ENCODE measurements around the gene PLXNB2.

Gene PLXNB2

DNA sequence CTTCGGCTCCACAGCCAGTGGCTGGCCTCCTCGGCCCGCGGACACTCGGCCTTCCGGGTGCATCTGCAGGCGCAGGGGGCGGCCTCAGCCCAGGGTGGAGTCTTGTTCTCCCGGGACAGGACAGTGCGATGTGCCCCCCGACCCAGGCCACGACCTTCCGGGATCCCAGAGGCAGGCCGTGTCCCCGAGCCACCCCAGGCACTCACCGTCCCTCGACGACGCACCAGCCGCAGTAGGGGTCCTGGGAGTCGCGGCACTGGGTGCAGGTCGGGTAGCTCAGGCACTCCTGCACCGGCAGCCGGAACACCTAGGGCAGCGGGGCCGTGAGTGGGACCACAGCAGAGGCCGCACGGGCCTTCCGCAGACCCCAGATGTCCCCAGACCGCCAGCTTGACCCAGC, 19.7 kb downstream of the PLXNB2 start:
- no peak for ATAC-seq
- TF ChIP-seq, protein P1, sequence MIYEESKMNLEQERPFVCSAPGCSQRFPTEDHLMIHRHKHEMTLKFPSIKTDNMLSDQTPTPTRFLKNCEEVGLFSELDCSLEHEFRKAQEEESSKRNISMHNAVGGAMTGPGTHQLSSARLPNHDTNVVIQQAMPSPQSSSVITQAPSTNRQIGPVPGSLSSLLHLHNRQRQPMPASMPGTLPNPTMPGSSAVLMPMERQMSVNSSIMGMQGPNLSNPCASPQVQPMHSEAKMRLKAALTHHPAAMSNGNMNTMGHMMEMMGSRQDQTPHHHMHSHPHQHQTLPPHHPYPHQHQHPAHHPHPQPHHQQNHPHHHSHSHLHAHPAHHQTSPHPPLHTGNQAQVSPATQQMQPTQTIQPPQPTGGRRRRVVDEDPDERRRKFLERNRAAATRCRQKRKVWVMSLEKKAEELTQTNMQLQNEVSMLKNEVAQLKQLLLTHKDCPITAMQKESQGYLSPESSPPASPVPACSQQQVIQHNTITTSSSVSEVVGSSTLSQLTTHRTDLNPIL (CRISPR knock-in tag; IDR thresholded peaks at IDR 0.05; ENCODE audit: low read depth) = no peak
- TF ChIP-seq ZFP30 (CRISPR knock-in tag; IDR thresholded peaks at IDR 0.05) (no peak), ZFP3 (CRISPR knock-in tag; IDR thresholded peaks at IDR 0.05) (no peak), ARNTL (CRISPR knock-in tag; IDR thresholded peaks at IDR 0.05; ENCODE audit: borderline replicate concordance, low read depth) (no peak), RARB (CRISPR knock-in tag; IDR thresholded peaks at IDR 0.05) (no peak), GLIS3 (CRISPR knock-in tag; IDR thresholded peaks at IDR 0.05) (no peak), ZNF70 (CRISPR knock-in tag; IDR thresholded peaks at IDR 0.05) (no peak), PPARA (CRISPR knock-in tag; IDR thresholded peaks at IDR 0.05; ENCODE audit: borderline replicate concordance) (no peak), ESRRG (CRISPR knock-in tag; IDR thresholded peaks at IDR 0.05) (no peak), TOX (CRISPR knock-in tag; IDR thresholded peaks at IDR 0.05; ENCODE audit: borderline replicate concordance) (no peak), CSDC2 (CRISPR knock-in tag; IDR thresholded peaks at IDR 0.05) (no peak), BACH2 (CRISPR knock-in tag; IDR thresholded peaks at IDR 0.05; ENCODE audit: borderline replicate concordance) (no peak), ZNF8 (CRISPR knock-in tag; IDR thresholded peaks at IDR 0.05) (no peak), TCF4 (CRISPR knock-in tag; IDR thresholded peaks at IDR 0.05; ENCODE audit: borderline replicate concordance) (no peak), ZNF565 (CRISPR knock-in tag; conservative IDR thresholded peaks at IDR 0.05; ENCODE audit: low read depth) (no peak), ISL1 (CRISPR knock-in tag; IDR thresholded peaks at IDR 0.05) (no peak)

- TF ChIP-seq, protein P2, sequence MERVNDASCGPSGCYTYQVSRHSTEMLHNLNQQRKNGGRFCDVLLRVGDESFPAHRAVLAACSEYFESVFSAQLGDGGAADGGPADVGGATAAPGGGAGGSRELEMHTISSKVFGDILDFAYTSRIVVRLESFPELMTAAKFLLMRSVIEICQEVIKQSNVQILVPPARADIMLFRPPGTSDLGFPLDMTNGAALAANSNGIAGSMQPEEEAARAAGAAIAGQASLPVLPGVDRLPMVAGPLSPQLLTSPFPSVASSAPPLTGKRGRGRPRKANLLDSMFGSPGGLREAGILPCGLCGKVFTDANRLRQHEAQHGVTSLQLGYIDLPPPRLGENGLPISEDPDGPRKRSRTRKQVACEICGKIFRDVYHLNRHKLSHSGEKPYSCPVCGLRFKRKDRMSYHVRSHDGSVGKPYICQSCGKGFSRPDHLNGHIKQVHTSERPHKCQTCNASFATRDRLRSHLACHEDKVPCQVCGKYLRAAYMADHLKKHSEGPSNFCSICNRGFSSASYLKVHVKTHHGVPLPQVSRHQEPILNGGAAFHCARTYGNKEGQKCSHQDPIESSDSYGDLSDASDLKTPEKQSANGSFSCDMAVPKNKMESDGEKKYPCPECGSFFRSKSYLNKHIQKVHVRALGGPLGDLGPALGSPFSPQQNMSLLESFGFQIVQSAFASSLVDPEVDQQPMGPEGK (CRISPR knock-in tag; IDR thresholded peaks at IDR 0.05; ENCODE audit: borderline replicate concordance) = no peak
- no peak for TF ChIP-seq PPARA (CRISPR knock-in tag; IDR thresholded peaks at IDR 0.05; ENCODE audit: borderline replicate concordance)
- TF ChIP-seq RARB (CRISPR knock-in tag; IDR thresholded peaks at IDR 0.05) = no peak
- no peak for TF ChIP-seq ZFP3 (CRISPR knock-in tag; IDR thresholded peaks at IDR 0.05)
- TF ChIP-seq, protein P1 (CRISPR knock-in tag; IDR thresholded peaks at IDR 0.05; ENCODE audit: low read depth) = no peak
- no peak for TF ChIP-seq OSR1 (CRISPR knock-in tag; IDR thresholded peaks at IDR 0.05)
- ATAC-seq = no peak
Measured at GRCh38 chr22:50286701-50287318, 20.6 kb downstream of the PLXNB2 start.

DNA sequence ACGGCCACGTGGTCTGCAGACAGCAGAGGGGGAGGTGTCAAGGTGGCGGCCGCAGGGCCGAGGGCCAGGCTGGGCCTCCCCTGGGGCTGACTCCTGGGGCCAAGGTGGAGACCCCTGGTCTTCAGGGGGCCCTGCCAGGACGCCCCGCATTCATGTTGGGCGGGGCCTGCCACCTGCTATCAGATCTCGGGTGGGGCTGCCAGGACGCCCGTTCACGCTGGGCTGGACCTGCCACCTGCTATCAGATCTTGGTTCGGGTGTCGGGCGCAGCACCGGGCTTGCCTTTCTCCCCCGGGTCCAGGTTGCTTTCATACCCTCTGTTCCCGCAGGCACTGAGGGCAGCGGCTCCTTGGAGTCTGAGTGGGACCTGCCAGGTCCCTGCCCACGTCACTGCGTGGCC, 21.2 kb downstream of the PLXNB2 start:
- no peak for TF ChIP-seq BACH2 (CRISPR knock-in tag; IDR thresholded peaks at IDR 0.05; ENCODE audit: borderline replicate concordance)
- TF ChIP-seq, protein P3, sequence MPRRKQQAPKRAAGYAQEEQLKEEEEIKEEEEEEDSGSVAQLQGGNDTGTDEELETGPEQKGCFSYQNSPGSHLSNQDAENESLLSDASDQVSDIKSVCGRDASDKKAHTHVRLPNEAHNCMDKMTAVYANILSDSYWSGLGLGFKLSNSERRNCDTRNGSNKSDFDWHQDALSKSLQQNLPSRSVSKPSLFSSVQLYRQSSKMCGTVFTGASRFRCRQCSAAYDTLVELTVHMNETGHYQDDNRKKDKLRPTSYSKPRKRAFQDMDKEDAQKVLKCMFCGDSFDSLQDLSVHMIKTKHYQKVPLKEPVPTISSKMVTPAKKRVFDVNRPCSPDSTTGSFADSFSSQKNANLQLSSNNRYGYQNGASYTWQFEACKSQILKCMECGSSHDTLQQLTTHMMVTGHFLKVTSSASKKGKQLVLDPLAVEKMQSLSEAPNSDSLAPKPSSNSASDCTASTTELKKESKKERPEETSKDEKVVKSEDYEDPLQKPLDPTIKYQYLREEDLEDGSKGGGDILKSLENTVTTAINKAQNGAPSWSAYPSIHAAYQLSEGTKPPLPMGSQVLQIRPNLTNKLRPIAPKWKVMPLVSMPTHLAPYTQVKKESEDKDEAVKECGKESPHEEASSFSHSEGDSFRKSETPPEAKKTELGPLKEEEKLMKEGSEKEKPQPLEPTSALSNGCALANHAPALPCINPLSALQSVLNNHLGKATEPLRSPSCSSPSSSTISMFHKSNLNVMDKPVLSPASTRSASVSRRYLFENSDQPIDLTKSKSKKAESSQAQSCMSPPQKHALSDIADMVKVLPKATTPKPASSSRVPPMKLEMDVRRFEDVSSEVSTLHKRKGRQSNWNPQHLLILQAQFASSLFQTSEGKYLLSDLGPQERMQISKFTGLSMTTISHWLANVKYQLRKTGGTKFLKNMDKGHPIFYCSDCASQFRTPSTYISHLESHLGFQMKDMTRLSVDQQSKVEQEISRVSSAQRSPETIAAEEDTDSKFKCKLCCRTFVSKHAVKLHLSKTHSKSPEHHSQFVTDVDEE (CRISPR knock-in tag; IDR thresholded peaks at IDR 0.05) = no peak
- no peak for TF ChIP-seq ZNF565 (CRISPR knock-in tag; conservative IDR thresholded peaks at IDR 0.05; ENCODE audit: low read depth)
- TF ChIP-seq ZNF70 (CRISPR knock-in tag; IDR thresholded peaks at IDR 0.05) = no peak
- TF ChIP-seq, protein P4, sequence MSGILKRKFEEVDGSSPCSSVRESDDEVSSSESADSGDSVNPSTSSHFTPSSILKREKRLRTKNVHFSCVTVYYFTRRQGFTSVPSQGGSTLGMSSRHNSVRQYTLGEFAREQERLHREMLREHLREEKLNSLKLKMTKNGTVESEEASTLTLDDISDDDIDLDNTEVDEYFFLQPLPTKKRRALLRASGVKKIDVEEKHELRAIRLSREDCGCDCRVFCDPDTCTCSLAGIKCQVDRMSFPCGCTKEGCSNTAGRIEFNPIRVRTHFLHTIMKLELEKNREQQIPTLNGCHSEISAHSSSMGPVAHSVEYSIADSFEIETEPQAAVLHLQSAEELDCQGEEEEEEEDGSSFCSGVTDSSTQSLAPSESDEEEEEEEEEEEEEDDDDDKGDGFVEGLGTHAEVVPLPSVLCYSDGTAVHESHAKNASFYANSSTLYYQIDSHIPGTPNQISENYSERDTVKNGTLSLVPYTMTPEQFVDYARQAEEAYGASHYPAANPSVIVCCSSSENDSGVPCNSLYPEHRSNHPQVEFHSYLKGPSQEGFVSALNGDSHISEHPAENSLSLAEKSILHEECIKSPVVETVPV (CRISPR knock-in tag; IDR thresholded peaks at IDR 0.05) = no peak
- TF ChIP-seq PPARA (CRISPR knock-in tag; IDR thresholded peaks at IDR 0.05; ENCODE audit: borderline replicate concordance) = no peak
- no peak for TF ChIP-seq ZFP3 (CRISPR knock-in tag; IDR thresholded peaks at IDR 0.05)
- TF ChIP-seq, protein P1 (CRISPR knock-in tag; IDR thresholded peaks at IDR 0.05; ENCODE audit: low read depth) = no peak
- TF ChIP-seq ARNTL (CRISPR knock-in tag; IDR thresholded peaks at IDR 0.05; ENCODE audit: borderline replicate concordance, low read depth) = no peak
- ATAC-seq = no peak
